Stimulated activated CD4-positive, alpha-beta T cell treated with anti-CD3 and anti-CD28 coated beads, Interleukin-2, amount 100 ng/mL, for 24 hours (primary cell): ENCODE measurements around the gene MOK.
A peak's percentile ranks its signal among the peaks of the same experiment; 100 is the strongest.
"Not testable (repeated sequence)": the region's sequence is repeated elsewhere in the genome, so short reads cannot be mapped to it uniquely, and the experiment has no call there.

Source experiments
- DNase-seq, 2 donors: peaks; one replicate each; pipeline ENCODE4 v3.0.0-alpha.2; 2020

MOK gene

GRCh38 chr14:102280376-102280962 lies 24.5 kb downstream of the MOK start:
- no peak for DNase-seq

- peak in 1 of 2 donors; percentile 1 for DNase-seq
These were observed 25.1 kb downstream of the MOK start for GRCh38 chr14:102279688-102280348.

GRCh38 chr14:102279282-102279681 lies 25.7 kb downstream of the MOK start:
- DNase-seq = no peak

DNA sequence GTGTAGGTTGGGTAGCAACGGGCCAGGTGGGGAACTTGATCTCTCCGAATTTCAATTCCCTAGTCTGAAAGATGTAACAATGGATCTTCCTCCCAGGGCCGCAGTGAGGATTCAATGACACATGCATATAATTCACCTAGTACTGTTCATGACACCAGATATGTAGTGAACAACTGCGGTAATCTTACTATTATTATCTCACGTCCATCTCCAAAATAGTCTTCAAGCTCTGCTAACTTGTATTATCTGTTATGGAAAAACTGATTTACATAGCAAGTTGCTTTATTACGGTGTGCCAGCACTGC lies 26.4 kb downstream of the MOK start:
- DNase-seq = no peak

DNA sequence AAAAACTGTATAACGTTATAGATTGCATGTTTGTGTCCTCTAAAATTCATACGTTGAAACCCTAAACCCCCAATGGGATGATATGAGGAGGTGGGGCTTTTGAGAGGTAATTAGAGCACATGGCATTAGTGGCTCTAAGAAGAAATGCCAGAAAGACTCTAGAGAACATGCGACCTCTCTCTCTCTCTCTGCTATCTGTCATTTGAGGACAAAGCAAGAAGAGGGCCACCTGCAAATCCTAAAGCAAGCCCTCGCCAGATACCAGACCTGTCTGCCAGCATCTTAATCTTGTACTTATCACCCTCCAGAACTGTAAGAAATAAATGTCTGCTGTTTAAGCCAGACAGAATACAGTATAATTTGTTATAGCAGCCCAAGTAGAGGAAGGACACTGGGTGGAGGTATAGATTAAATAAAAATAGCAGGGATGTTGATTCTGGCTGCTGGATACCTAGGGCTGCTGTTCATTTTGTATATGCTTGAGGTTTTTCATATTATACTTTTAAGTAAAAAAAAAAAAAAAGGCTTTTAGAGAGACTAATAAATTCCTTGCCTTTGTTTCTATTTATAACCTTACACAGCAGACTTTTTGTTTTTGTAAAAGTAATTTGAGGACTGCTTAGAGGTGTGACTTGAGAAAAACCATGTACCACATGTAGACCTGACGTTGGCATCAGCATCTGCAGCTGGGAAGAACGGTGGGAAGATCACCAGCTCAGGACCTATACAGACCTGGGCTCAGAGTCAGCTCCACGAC lies 26.9 kb downstream of the MOK start:
- DNase-seq = no peak

GRCh38 chr14:102275866-102276265 lies 29.1 kb downstream of the MOK start:
- DNase-seq = no peak

DNA sequence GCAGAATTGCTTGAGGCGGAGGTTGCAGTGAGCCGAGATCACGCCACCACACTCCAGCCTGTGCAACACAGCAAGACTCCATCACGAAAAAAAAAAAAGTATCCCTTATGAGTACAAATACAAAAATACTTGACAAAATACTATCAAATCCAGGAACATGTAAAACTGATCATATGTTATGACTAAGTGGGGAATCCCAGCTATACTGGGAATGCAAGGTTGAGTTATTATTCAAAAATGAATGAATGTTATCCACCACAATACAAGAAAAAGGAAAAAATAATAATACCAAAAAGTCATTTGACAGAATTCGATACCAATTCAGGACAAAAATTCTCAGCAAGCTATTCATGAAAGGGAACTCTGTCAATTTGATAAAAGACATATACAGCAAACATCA lies 32.6 kb downstream of the MOK start:
- DNase-seq = no peak

- no peak for DNase-seq
These were observed 40.2 kb downstream of the MOK start for GRCh38 chr14:102264775-102265174.

DNA sequence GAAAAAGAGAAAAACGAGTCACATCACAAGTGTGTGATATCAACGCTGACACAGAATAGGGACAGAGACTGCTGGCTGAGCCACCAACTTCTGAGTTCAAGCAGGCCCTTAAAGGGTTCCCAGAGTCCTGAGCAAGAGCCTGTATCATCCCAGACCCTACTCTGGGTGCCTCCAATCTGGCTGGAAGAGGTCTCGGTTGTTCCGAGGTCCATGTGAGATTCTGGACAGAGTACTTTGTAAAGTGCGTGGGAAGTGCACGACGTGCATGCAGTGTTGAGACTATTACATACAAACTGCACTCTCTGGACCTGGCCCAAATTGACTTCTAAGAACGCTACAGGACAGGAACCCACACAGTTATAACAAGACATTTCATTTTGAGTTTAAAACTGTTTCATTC lies 40.6 kb downstream of the MOK start:
- DNase-seq = no peak

GRCh38 chr14:102262929-102263462 lies 42.0 kb downstream of the MOK start:
- DNase-seq = no peak

DNA sequence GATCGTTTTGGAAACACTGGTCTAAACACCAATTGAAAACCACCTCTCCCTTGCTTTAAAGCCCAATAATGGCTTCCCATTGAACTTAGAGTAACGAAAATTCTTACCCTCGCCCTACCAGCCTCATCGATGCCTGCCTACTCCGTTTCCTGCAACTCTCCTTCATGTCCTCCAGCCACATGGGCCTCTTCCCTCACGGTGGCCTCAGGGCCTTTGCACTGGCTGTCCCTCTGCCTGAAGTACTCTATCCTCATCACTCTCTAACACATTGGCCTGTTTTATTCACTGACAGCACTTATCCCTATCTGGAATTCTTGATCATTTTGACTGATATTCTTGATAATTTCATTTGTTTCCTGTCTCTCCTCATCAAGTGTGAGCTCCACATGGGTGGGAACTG lies 46.8 kb downstream of the MOK start:
- DNase-seq = no peak

- no peak for DNase-seq
These were observed 48.2 kb downstream of the MOK start for GRCh38 chr14:102256716-102257115.

- no peak for DNase-seq
These were observed 49.4 kb downstream of the MOK start for GRCh38 chr14:102255401-102256190.

- no peak for DNase-seq
These were observed 51.8 kb downstream of the MOK start for GRCh38 chr14:102252834-102253801.

- no peak for DNase-seq
These were observed 53.8 kb downstream of the MOK start for GRCh38 chr14:102251161-102251560.

DNA sequence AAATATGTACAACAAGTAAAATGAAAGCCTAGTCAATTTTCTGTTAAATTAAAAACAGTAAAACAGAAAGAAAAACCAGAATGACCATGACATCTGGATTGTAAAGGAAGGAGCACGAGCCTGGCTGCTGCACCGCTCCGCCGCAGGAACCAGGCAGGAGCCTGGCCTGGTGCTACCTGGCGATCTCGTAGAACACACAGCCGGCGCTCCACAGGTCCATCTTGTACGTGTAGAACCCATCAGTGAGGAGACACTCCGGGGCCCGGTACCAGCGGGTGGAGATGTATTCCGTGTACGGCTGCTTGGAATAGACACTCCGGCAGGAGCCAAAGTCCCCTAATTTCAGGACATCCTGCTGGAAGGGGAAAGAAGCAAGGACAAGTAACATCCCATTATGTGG lies 54.3 kb downstream of the MOK start:
- no peak for DNase-seq

DNA sequence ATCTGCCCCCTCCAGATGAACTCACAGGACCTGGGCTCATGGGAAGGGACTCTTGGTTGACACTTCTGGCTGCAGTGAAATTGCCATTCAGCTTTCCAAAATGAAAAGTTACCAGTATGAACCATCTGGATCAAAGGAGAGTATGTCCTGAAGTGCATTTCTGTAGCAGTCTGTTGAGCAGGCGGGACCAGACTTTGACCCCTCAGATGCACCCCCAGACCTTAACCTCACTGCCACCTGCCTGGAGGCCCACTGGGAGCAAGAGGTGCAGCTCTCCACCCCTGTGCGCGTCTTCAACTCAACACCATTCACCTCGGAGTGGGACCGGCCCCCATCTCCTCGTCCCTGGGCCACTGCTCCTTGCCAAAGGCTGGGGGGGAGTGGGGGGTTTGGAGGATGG lies 55.0 kb downstream of the MOK start:
- DNase-seq = no peak

GRCh38 chr14:102249041-102249440 lies 55.9 kb downstream of the MOK start:
- no peak for DNase-seq

- DNase-seq = no peak
These were observed 56.8 kb downstream of the MOK start for GRCh38 chr14:102248121-102248520.

DNA sequence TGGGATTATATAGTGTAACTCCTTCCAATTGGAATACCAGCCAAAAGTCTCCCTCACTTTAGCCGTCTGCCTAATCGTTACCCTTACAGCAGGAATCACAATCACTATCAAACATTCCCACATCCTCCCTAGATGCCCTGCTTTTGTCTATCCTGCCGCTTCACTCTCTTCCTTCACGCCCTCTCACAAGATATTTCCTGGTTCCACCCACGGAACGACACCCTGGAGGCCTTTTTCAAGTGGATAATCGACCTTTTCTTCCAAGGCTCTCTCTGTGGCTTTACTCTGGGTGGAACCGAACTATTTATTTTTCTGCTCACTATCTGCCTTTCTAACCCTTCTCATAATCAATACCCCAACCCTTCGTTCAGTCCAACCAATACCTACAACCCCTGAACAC lies 58.9 kb downstream of the MOK start:
- no peak for DNase-seq

DNA sequence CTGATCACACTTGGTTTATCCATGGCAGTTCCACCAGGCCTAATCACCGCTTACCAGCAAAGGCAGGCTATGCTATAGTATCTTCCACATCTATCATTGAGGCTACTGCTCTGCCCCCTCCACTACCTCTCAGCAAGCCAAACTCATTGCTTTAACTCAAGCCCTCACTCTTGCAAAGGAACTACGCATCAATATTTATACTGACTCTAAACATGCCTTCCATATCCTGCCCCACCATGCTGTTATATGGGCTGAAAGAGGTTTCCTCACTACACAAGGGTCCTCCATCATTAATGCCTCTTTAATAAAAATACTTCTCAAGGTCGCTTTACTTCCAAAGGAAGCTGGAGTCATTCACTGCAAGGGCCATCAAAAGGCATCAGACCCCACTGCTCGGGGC lies 61.2 kb downstream of the MOK start:
- DNase-seq = not testable (repeated sequence)

GRCh38 chr14:102241147-102241546 lies 63.8 kb downstream of the MOK start:
- DNase-seq = no peak
